NCI-H1694 treated with DMSO at 0.1 percent for 48 hours (cell line): ENCODE measurements around the gene ITGB4.

Experiments used
- DNase-seq: peaks from one replicate; lab custom pipeline; 2025; lab: John Stamatoyannopoulos, UW

ITGB4 gene

GRCh38 chr17:75791254-75791653, 70.0 kb downstream of the ITGB4 start:
- no peak for DNase-seq

GRCh38 chr17:75793460-75793859, 72.2 kb downstream of the ITGB4 start:
- no peak for DNase-seq

- no peak for DNase-seq
Observed at GRCh38 chr17:75795820-75796607, 74.8 kb downstream of the ITGB4 start.

- DNase-seq: no peak
Observed at GRCh38 chr17:75799402-75799801, 78.1 kb downstream of the ITGB4 start.

GRCh38 chr17:75803883-75804282, 82.6 kb downstream of the ITGB4 start:
- DNase-seq: no peak

- no peak for DNase-seq
Observed at GRCh38 chr17:75806822-75807500, 85.7 kb downstream of the ITGB4 start.
